SKM-1 (cell line): ENCODE data around the gene NRIP2.
"Not testable (repeated sequence)": the region's sequence is repeated elsewhere in the genome, so short reads cannot be mapped to it uniquely, and the experiment has no call there.

Experiments
- DNase-seq: peaks from one replicate; lab custom pipeline; 2025; ENCODE audit not compliant: unreplicated experiment; lab: John Stamatoyannopoulos, UW

The NRIP2 gene

GRCh38 chr12:2834581-2835491 is at the start of gene NRIP2:
Gene NRIP2 (minus strand): TSS chr12:2835035. CDS start chr12:2834983, 52 bp downstream.
- no peak for DNase-seq

DNA sequence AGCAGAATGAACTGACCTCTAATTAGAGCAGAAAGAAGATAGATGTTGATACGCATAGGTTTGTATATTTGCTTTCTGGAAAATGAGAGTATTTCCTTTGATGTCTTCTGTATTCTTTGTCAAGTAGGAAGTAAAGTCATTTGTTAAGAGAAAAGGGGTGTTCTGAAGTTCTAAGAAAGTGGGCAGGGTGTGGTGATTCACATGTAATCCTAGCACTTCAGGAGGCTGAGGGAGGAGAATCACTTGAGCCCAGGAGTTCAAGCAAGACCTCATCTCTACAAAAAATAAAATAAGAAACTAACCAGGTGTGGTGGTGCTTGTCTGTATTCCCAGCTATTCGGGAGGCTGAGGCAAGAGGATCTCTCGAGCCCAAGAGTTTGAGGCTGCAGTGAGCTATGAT is 45.0 kb upstream of the NRIP2 start:
- no peak for DNase-seq

DNA sequence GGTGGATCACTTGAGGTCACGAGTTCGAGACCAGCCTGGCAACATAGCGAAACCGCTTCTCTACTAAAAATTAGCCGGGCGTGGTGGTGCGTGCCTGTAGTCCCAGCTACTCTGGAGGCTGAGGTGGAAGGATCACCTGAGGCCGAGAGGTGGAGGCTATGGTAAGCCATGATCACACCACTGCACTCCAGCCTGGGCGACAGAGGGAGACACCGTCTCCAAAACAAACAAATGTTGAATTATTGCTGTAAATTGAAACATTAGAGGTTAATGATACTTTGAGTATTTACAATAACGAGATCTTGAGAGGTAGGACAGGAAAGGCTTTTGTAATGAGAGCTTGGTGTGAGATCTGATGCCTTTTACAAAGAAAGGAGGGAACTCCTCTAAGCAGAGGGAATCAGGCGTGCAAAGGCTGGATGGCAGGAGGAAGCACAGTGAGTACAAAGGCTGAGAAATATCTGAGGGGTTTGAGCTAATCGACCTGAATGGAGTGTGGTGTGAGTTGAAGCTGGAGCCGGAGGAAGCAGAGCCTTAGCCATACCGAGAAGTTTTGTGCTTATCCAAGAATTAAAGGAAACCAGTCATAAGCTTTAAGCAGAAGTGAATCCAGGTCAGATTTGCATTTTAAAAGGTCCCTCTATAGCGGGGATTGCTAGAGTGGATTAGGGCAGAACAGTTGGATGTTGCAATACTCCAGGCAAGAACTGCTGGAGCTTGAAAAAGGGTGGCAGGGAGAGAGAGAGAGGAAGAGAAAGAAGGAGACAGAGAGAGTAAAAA is 43.3 kb upstream of the NRIP2 start:
- DNase-seq: peak; percentile 41

GRCh38 chr12:2877047-2877952 is 42.5 kb upstream of the NRIP2 start, which contains the start of the genes FOXM1 and RHNO1:
Gene FOXM1 (minus strand): TSS chr12:2877174. CDS start chr12:2874478, 2,696 bp downstream.
Gene RHNO1 (plus strand): TSS chr12:2877223. CDS start chr12:2885367, 8,144 bp downstream.
- DNase-seq: peak; percentile 44

- no peak for DNase-seq
Observed at GRCh38 chr12:2876431-2877046, 41.7 kb upstream of the NRIP2 start.

GRCh38 chr12:2868986-2869632 is 34.3 kb upstream of the NRIP2 start:
- DNase-seq: not testable (repeated sequence)

DNA sequence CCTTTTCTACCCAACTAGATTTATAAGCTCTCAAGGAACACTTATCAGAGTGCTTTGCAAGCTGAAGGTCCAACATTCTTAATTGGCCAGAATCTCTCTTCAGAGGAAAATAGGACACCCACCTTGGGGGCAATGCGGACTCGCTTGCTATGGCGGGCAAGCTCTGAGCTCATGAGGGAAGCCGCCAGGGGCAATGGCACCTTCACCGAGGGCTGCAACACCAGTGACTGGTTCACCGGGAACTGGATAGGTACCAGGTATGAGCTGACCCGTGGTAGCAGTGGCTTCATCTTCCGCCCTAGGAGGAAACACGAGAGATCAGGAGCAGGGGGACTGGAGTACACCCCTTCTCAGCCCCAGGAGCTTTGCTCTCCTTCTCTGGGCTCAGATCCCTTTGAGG is 29.4 kb upstream of the NRIP2 start:
- no peak for DNase-seq

GRCh38 chr12:2863402-2863801 is 28.6 kb upstream of the NRIP2 start:
- not testable (repeated sequence) for DNase-seq

DNA sequence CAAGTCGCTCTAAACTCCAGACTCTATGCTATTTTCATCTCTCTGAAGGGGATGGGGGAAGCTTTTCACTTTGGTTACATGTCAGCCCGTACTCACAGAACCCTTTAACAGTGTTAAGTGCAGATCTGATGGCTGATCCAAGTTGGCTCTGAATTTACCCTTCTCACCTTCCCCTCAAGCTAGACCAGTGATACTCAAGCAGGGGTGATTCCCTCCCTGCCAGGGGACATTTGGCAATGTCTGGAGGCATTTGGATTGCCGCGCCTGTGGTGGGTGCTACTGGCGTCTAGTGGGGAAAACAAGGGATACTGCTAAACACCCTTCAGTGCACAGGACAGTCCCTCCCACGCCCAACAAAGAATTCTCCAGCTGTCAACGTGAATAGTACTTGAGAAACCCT is 28.0 kb upstream of the NRIP2 start:
- DNase-seq: no peak

DNA sequence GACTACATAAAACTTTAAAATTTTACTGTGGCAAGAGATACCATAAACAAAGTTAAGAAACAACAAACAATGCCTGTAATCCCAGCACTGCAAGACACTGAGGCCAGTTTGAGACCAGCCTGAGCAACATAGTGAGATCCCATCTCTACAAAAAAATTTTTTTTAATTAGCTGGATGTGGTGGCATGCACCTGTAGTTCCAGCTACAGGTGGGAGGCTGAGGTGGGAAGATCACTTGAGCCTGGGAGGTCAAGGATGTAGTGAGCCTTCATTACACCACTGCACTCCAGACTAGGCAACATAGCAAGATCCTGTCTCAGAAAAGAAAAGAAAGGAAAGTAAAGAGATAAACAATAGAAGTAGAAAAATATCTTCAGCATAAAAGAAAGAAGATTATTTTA is 25.3 kb upstream of the NRIP2 start:
- no peak for DNase-seq

- no peak for DNase-seq
Observed at GRCh38 chr12:2858944-2859421, 24.1 kb upstream of the NRIP2 start.

DNA sequence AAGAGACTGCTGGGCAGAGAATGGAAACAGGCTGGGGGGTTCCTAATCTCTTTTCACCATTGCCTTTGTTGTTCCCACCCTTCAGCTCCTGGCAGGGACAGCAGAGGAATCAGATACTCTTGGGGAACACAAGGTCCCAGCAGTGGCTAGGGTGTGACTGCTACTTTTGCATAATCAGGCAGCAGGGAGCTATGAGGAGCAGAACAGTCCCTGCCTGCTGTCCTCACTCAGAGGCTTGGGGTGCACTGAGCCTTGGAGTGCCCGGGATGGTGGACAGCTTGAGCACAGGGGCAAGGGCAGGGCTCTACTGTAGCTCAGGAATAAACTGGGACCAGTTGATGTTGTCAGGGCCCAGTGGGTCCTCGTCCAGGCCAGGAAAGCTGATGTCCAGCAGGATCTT is 23.5 kb upstream of the NRIP2 start:
- DNase-seq: no peak

- no peak for DNase-seq
Observed at GRCh38 chr12:2857576-2857975, 22.7 kb upstream of the NRIP2 start.

GRCh38 chr12:2857021-2857431 is 22.2 kb upstream of the NRIP2 start, which contains the start of gene TEX52:
Gene TEX52 (minus strand): TSS chr12:2857039. CDS start chr12:2857026, 13 bp downstream.
- DNase-seq: no peak

GRCh38 chr12:2856051-2856450 is 21.2 kb upstream of the NRIP2 start:
- DNase-seq: no peak

DNA sequence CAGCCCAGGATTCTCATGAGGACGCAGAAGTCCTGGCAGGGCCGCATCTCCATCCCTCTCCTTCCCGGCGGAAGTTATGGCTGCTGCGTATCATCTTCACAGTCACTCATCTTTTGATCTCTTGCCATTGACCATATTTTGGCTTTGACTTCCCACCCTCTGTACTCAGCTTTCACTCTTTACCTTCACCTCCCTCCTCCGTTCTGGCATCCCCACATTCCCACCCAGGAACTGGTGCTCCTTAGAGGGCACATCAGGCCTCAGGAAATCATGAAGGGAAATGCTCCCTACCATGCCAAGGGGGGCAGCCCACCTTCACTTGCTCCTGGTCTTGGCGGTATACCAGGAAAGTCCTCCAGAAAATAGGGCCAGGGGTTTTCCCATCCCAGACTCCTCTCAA is 20.7 kb upstream of the NRIP2 start:
- no peak for DNase-seq

DNA sequence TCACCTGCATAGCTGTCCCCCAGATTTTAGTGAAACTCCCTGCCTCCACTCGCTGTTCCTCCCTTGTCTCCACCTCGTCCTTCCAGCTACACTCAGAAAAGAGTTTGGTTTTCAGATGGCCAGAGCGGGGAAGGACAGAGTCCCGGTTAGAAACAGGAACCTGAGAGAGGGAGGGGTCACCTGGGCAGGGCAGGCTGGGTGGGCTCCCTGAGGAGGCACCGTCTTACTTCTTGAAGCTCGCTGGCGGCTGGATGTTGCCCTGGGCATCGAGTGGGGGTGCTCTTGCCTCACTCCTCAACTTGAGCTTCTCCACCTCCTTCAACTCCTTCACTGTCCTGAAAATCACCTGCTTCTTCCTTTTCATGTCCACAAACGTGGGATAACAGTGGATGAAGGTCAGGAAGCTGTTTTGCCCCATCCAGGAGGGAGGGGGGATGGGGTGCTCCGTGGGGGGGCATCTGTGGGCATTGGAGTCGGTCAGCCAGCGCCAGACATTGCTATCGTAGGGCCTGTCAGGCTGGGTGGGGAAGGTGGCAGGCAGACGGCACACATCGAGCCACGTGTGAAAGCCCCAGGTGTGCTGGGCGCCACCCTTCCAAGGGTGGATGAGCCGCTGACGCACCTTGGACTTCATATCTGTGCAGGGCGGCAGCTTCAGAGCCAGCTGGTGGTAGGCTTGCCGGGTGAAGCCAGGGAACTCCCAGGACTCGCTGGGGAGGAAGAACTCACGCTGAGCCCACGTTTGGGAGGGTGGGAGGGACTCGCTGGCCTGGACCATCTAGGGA is 20.0 kb upstream of the NRIP2 start:
- no peak for DNase-seq

DNA sequence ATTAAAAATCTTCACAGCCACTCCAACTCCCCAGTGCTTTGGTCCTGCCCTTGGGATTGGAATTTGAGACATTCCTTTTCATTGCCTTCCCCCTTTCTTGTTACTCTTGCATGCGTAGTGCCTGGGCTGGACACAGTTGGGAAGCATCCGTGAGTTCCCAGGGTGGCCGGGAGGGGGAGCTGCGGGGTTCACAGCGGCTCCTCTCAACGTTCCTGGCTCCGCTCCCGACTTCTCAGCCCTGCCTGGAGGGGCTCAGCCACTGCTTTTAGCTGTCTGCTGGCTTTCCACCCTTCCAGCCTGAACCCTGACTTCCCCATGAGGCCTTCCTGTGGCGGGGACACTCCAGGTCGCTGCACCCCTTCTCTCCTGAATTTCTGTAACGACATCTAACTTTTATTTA is 18.8 kb upstream of the NRIP2 start:
- no peak for DNase-seq

GRCh38 chr12:2851931-2852330 is 17.1 kb upstream of the NRIP2 start:
- DNase-seq: no peak
